Measurements from ENCODE around the gene NKX1-2.

Gene NKX1-2

GRCh38 chr10:124428207-124428777 lies 21.5 kb downstream of the NKX1-2 start:
- no peak for TF ChIP-seq CTCF (IDR thresholded peaks at IDR 0.05)

- no peak for TF ChIP-seq CTCF (IDR thresholded peaks at IDR 0.05)
Measured at GRCh38 chr10:124425227-124425962, 24.4 kb downstream of the NKX1-2 start.

- TF ChIP-seq CTCF (IDR thresholded peaks at IDR 0.05) = no peak
Measured at GRCh38 chr10:124423813-124424212, 26.0 kb downstream of the NKX1-2 start.

- no peak for TF ChIP-seq CTCF (IDR thresholded peaks at IDR 0.05)
Measured at GRCh38 chr10:124422742-124423141, 27.1 kb downstream of the NKX1-2 start.

- TF ChIP-seq CTCF (IDR thresholded peaks at IDR 0.05) = no peak
Measured at GRCh38 chr10:124420254-124420653, 29.6 kb downstream of the NKX1-2 start.

- TF ChIP-seq CTCF (IDR thresholded peaks at IDR 0.05) = no peak
Measured at GRCh38 chr10:124419635-124420034, 30.2 kb downstream of the NKX1-2 start.

GRCh38 chr10:124418726-124419501 lies 30.9 kb downstream of the NKX1-2 start, which contains the start of gene OAT:
Gene OAT (minus strand): TSS chr10:124418923. CDS start chr10:124412171, 6,752 bp downstream.
- no peak for TF ChIP-seq CTCF (IDR thresholded peaks at IDR 0.05)

Measured in LNCAP (cell line).